Activated naive CD4-positive, alpha-beta T cell treated with anti-CD3 and anti-CD28 coated beads, Interleukin-2, amount 50 U/mL, for 24 hours (primary cell): ENCODE data around the gene CELF4.

ENCODE experiments used
- H3K27ac Mint-ChIP-seq: one replicate; pipeline ENCODE4 v1.8.0; 2021; ENCODE audit warnings: mild to moderate bottlenecking, mixed read lengths
- H3K27me3 Mint-ChIP-seq: one replicate; pipeline ENCODE4 v1.8.0; 2021; ENCODE audit warnings: mixed read lengths
- H3K36me3 Mint-ChIP-seq: one replicate; pipeline ENCODE4 v1.8.0; 2021; ENCODE audit warnings: mixed read lengths
- H3K4me1 Mint-ChIP-seq: one replicate; pipeline ENCODE4 v1.8.0; 2021; ENCODE audit warnings: mixed read lengths
- H3K4me3 Mint-ChIP-seq: one replicate; pipeline ENCODE4 v1.8.0; 2021; ENCODE audit warnings: mild to moderate bottlenecking, mixed read lengths
- H3K9me3 Mint-ChIP-seq: one replicate; pipeline ENCODE4 v1.8.0; 2021; ENCODE audit warnings: mixed read lengths

Gene CELF4

DNA sequence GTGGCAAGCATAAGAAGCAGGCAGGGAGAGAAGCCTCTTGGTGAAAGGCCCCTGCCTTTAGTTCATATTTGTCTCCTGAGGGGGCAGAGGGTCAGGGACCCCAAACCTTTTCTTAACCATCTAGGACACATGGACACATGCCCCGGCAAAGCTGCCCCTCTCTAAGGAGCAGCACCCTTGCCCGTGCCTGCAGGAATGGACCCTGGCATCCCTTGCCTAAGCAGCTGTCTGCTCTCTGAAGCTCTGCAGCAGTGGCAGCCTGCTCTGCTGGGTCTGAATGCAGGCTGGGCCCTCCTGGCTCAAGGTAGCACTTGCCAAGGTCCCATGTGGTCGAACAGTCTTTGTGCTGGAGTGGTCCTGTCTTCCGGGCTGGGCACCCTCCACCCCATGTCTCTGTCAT lies 174.4 kb downstream of the CELF4 start:
- H3K27ac Mint-ChIP-seq, result no peak overlapping the region
- H3K4me1 Mint-ChIP-seq, result peaks cover 7% of the 10 kb centered on the region
- H3K36me3 Mint-ChIP-seq, result no peaks in the 10 kb centered on the region
- H3K4me3 Mint-ChIP-seq, result no peak overlapping the region
- peaks cover 16% of the 10 kb centered on the region for H3K27me3 Mint-ChIP-seq
- H3K9me3 Mint-ChIP-seq, result no peaks in the 10 kb centered on the region

DNA sequence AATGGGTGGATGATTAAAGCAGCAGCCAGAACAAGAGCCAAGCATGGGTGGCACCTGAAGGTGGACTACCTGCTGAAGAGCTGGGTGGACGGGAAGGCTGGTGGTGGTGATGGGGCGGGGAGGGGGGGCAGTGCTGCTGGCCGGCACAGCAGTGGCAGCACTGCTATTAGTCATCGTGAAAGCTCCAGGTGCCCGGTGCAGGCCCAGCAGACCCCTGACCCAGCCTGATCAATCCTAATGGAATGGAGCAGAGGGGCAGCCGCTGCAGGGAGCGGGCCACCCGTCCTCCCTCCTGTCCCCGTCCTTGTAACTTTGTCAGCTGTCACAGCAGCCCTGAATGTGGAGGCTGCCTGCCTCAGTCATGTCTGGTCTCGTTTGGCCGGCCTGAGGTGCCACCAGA lies 174.9 kb downstream of the CELF4 start:
- no peak overlapping the region for H3K4me3 Mint-ChIP-seq
- peaks cover 14% of the 10 kb centered on the region for H3K27me3 Mint-ChIP-seq
- peaks cover 7% of the 10 kb centered on the region for H3K4me1 Mint-ChIP-seq
- no peaks in the 10 kb centered on the region for H3K36me3 Mint-ChIP-seq
- H3K9me3 Mint-ChIP-seq, result no peaks in the 10 kb centered on the region
- H3K27ac Mint-ChIP-seq, result no peak overlapping the region

DNA sequence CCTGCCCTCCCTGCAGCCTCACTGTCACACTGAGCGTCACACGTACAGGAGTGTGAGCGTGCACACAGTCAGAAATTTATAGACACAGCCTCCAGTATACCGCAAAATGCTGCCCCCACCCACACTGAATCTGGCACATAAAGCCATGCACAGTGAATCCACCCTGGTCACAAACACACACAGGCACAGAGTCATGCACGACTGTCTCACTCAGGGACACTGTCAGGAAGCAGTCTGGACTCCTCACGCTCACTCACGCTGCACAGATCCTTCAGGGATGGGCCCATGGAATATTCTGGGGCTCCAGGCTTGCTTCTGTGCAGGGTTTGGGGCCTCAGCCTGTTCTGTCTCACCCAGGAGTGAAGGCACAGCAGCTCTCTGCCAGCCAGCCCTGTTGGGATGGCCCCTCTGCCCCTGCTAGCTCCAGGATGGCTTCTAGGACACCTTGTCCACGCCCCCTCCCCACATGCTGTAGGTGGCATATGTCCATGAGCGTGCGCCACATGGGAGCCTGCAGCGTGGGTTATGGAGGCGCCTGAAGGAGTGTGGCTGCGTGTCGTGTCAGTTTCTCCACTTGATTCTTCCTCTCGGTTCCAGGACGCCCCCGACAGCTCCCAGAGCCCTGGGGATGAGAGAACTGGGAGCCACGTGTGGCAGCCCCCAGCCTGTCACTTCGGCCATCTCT lies 175.8 kb downstream of the CELF4 start:
- H3K4me1 Mint-ChIP-seq, result peaks cover 1% of the 10 kb centered on the region
- H3K36me3 Mint-ChIP-seq, result no peaks in the 10 kb centered on the region
- H3K9me3 Mint-ChIP-seq, result no peaks in the 10 kb centered on the region
- H3K27ac Mint-ChIP-seq, result no peak overlapping the region
- H3K4me3 Mint-ChIP-seq, result no peak overlapping the region
- H3K27me3 Mint-ChIP-seq, result peaks cover 10% of the 10 kb centered on the region

DNA sequence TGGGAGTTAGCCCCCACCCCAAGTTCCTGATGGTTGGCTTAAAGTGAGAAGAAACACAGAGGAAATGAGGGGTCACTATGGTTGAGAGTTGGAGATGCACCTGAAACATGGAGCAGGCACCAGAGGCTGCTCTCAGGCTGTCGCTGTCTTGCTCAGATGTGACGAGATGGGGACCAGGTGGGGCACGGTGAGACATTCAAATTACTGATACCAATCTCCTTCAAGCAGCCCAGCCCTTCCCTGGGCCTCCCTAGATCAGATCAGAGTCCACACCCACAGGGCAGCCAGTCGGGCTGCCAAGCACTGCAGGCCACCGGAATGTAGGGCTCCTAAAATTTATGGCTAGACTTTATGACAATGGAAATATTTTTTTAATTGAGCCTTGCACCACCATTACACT lies 176.6 kb downstream of the CELF4 start:
- Mint-ChIP-seq H3K27ac (no peak overlapping the region), H3K27me3 (peaks cover 10% of the 10 kb centered on the region), H3K36me3 (no peaks in the 10 kb centered on the region), H3K4me1 (no peaks in the 10 kb centered on the region), H3K4me3 (no peak overlapping the region), H3K9me3 (no peaks in the 10 kb centered on the region)

DNA sequence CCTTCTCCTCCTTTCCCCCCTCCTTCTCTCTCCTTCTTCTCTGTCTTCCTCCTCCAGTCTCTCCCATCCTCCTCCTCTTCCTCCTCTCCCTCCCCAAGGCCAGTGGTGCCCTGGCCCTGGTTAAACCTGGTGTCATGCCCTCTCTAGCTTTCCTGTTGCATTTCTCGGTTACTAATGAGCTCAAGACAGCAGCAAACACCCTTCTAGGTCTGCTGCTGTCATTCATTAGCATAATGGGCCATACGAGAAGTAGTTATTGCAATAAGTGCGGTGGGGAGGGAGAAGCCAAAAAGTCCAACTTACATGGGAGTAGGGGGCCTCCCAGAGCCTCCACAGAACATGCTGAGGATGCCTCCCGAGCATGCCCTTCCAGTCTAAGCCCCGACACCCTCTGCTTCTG lies 177.2 kb downstream of the CELF4 start:
- Mint-ChIP-seq H3K4me1 (no peaks in the 10 kb centered on the region), H3K9me3 (no peaks in the 10 kb centered on the region), H3K27me3 (peaks cover 7% of the 10 kb centered on the region), H3K27ac (no peak overlapping the region), H3K4me3 (no peak overlapping the region), H3K36me3 (no peaks in the 10 kb centered on the region)

DNA sequence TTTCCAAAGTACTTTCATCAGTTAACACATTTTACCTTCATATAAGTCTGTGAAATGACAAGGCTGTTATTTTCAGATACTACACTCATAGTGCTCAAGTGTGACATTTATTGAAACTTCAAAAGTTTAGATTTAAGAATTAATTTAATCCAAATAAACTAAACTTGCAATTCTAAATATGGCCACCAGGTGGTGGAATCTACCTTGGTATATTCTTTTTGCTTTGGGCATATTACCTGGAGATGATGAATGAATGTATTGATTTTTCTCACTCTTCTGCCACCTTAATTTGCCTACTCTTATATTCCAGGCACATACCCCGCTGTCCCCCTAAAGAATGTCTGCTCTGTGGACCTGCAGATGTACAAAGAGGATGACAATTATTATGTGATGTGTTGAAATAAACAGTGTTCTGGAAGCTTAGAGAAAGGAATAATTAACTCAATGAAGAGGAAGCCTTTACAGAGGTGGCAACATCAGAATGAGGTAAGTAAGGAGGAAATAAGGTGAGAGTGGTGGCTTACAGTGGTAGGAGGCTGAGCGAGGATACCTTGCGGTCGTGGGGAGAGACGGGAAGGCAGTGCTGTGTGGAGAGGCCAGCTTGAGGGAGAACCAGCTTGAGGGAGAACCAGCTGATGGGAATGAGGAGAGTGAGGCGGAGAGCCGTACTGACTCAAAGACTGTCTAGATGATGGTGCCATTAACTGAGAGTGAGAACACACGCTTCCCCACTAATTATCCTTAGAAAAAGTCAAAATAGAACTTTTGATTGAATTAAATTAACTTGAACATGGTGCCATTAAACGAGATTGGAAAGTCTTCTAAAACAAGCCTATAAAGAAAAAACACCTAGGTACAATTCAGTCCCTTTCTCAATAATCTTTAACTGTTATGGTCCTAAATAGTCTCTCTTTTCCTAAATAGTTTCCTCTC lies 179.5 kb downstream of the CELF4 start:
- no peaks in the 10 kb centered on the region for H3K36me3 Mint-ChIP-seq
- no peaks in the 10 kb centered on the region for H3K9me3 Mint-ChIP-seq
- no peak overlapping the region for H3K27ac Mint-ChIP-seq
- no peak overlapping the region for H3K4me3 Mint-ChIP-seq
- H3K27me3 Mint-ChIP-seq, result peaks cover 2% of the 10 kb centered on the region
- H3K4me1 Mint-ChIP-seq, result no peaks in the 10 kb centered on the region

DNA sequence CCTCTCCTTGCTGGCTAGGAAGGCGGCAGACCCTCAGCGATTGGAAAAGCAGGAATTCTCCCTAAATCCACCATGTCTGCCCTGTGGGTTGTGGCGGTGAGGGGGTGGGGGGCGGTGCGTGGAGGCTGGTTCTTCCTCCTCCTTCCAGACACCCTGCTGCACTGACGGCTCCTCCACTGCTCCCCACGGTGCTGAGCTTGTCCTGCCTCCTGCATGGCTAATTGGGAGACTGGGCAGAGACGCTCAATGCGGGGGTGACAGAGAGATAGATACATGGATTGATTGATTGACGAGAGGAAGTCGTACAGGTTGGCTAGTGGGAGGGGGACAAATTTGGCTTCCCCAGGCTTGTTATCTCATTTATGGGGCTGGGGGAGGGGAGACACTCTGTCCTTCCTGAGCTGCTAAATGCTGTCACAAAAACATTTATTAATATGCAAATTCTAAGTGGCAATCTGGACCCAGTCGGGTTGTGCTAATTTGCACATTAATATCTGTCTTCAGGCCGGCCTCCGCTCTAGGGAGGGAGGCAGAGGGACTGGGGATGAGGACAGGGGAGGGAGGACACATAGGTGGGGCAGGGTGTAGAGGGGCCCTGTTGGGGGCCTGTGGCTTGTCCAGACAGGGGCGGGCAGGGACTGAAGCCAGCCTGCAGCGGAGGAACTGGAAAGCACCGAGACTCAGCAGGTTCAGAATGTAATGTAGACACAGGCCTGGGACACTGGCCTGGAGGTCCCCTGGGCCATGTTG lies 181.6 kb downstream of the CELF4 start:
- Mint-ChIP-seq H3K27me3 (peaks cover 2% of the 10 kb centered on the region), H3K4me1 (no peaks in the 10 kb centered on the region), H3K4me3 (no peak overlapping the region), H3K36me3 (no peaks in the 10 kb centered on the region), H3K9me3 (no peaks in the 10 kb centered on the region), H3K27ac (no peak overlapping the region)

DNA sequence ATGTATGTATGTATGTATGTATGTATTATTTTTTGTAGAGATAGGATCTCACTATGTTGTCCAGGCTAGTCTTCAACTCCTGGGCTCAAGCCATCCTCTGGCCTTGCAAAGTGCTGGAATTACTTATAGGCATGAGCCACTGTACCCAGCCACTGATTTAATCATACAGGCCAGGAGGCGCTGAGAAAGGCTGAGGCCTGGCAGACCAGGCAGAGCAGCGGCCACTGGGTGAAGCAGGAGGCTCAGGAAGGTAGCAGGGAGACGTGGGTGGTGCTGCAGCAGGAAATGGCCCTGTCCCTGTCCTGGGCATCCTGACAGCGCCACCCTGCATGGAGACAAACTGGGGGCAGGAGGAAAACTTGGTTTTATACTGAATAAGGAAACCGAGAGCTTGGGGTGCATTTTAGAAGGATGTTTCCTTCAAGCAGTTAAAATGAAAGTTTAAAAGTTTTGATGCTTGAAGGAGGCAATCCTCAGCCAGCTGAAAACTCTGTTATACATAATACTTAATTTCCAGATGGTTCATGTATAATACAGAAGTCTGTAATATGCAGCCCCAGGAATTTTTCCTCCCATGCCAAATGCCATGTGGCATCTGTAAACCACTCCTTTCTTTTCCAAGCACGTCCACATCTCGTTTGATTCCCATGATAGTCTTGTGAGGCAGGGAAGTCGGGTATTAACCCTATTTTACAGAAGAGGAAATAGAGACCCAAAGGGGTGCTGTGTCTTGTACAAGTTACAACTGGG lies 182.4 kb downstream of the CELF4 start:
- H3K9me3 Mint-ChIP-seq, result no peaks in the 10 kb centered on the region
- peaks cover 2% of the 10 kb centered on the region for H3K27me3 Mint-ChIP-seq
- H3K36me3 Mint-ChIP-seq, result no peaks in the 10 kb centered on the region
- no peak overlapping the region for H3K27ac Mint-ChIP-seq
- no peak overlapping the region for H3K4me3 Mint-ChIP-seq
- no peaks in the 10 kb centered on the region for H3K4me1 Mint-ChIP-seq

DNA sequence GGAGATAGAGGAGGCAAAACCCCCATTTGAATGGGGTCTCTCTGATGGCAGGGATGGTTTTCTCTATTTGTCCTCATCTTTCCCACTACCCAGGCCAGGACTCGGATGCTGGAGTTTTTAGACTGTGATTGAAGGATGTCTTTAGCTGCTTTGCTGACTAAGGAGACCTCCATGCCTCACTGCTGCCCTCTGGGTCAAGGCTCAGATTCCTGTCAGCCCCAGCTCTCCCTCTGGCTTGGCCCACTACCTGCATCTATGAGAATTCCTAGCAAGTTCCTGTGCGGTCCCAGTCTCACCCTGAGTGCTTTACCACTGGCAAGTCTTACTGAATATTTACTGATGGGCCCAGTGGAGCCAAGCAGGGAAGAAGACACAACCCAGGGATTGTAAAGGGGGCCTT lies 184.0 kb downstream of the CELF4 start:
- Mint-ChIP-seq H3K4me1 (no peaks in the 10 kb centered on the region), H3K9me3 (no peaks in the 10 kb centered on the region), H3K4me3 (no peak overlapping the region), H3K36me3 (no peaks in the 10 kb centered on the region), H3K27me3 (peaks cover 2% of the 10 kb centered on the region), H3K27ac (no peak overlapping the region)

DNA sequence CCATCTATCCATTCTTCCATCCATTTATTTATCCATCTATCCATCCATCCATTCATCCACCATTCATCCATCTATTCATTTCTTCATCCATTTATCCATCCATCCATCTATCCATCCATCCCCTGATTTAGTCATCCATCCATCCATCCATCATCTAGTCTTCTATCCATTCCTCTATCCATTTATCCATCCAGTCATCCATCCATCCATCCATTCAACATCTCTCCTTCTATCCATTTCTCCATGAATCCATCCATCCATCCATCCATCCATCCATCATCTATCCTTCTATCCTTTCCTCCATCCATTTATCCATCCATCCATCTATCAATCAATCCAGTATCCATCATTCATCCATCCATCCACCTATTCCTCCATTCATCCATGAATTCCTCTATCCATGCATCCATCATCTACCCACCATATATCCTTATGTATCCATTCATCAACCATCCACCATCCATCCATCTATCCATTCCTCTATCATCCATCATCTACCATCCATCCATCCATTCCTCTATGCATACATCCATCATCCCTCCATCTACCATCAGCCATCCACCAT lies 185.0 kb downstream of the CELF4 start:
- Mint-ChIP-seq H3K9me3 (no peaks in the 10 kb centered on the region), H3K4me1 (no peaks in the 10 kb centered on the region), H3K4me3 (no peak overlapping the region), H3K36me3 (no peaks in the 10 kb centered on the region), H3K27me3 (peaks cover 2% of the 10 kb centered on the region), H3K27ac (no peak overlapping the region)

DNA sequence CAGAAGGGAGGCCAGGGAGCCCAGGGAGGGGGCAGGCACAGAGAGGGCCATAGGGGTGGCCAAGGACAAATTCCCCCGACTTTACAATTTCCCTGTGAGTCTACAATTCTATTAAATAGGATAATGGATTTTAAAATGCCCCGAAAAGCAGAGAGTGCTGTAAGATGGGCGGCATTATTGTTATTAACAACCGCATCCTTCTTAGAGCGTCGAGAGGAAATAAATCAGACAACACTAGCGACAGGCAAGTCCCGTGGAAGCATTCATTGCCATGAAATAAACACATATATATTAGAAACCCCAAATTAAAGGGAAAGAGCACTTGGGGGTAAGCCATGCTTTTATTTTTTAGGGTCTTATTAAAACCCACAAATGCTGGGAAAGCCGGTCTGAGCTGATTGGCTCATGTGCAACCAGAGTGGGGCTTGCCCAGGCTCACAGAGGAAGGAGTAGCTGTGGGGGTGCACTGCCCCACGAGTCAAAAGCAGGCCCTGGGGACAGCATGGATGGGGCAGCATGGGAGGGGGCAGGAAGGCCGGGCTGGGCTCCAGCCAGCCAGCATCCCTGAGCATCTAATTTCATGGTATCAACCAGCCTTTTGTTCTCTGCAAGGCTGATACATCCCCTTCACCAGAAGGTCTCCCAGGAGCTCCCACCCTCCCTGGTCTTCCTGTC lies 187.1 kb downstream of the CELF4 start:
- H3K4me3 Mint-ChIP-seq, result no peak overlapping the region
- no peaks in the 10 kb centered on the region for H3K4me1 Mint-ChIP-seq
- no peak overlapping the region for H3K27ac Mint-ChIP-seq
- H3K36me3 Mint-ChIP-seq, result no peaks in the 10 kb centered on the region
- H3K27me3 Mint-ChIP-seq, result no peaks in the 10 kb centered on the region
- H3K9me3 Mint-ChIP-seq, result no peaks in the 10 kb centered on the region

DNA sequence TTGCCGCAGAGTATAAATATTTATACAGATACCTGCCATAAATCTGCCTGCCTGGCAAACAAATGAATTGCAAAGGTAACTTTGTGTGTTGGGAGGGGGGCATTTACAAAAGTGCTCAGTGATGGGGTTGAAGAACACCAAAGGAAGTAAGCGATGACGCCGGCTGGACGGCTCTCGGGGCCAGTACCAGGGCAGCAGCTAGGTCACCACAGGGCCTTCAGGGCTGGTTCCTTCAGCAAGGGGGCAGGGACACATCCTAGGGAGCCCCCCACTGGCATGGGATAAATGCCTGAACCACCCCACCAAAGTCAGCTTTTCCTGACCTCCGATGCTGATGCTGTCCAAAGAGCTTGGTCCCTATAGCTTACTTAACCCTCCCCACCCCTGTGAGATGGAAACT lies 190.4 kb downstream of the CELF4 start:
- Mint-ChIP-seq H3K36me3 (no peaks in the 10 kb centered on the region), H3K9me3 (no peaks in the 10 kb centered on the region), H3K4me3 (no peak overlapping the region), H3K27ac (no peak overlapping the region), H3K4me1 (no peaks in the 10 kb centered on the region), H3K27me3 (no peaks in the 10 kb centered on the region)

DNA sequence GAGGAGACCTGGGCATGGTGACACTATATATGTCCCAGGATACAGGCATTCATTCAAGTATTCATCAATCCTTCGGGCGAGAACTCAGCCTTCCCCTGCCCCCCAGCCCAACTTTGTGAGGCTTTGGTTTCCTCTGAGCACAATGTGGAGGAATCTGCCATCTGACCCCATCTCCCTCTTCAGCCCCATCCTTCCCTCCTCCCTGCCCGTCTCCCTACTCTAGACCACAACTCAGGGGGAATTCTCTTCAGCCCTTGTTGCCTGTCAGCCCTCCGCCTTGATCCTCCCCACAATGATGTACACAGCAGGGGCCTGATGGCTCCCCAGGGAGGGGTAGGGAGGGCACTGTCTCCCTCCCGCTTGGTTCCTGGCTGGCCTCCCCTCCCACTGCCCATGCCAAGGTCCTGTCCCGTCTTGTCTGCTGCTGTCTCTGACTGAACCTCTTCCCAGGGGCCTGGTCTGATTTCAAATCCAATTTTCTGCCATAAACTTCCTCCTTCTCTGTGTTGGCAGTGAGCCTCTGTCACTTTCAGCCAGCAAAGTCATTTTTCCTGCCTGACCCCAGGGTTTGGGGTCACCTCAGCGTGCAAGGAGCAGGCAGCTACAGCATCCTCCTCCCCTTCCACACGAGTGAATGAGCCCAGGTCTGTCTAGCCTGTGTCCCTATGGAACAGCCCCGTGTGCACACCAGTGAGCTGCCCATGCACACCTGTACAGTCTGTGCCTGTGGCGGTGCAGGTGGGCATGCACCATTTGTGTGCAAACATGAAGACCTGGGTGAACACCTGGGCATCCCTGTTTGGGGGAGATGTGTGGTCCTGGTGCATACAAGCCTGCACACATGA lies 197.3 kb downstream of the CELF4 start:
- H3K36me3 Mint-ChIP-seq, result no peaks in the 10 kb centered on the region
- peaks cover 2% of the 10 kb centered on the region for H3K27me3 Mint-ChIP-seq
- H3K27ac Mint-ChIP-seq, result no peak overlapping the region
- H3K9me3 Mint-ChIP-seq, result no peaks in the 10 kb centered on the region
- no peak overlapping the region for H3K4me3 Mint-ChIP-seq
- no peaks in the 10 kb centered on the region for H3K4me1 Mint-ChIP-seq

DNA sequence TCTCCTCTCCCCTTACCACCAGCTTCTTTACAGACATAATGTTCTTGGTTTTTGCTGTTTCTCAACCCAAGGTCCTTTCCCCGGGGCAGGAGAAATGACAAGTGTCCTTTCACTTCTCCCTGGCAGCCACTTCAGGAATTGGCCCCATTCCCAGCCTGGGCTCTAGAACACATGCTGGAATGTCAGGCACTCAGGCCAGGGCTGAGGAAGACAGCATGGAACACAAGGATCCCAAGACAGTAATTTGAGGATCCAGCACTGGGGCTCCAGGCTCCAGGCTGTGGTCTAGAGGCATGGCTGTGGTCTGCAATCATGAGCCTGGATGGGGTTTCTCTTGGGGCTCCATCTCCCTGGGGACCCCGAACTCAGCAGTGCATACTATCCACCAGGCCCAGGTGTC lies 201.4 kb downstream of the CELF4 start:
- Mint-ChIP-seq H3K36me3 (no peaks in the 10 kb centered on the region), H3K4me3 (no peak overlapping the region), H3K27ac (no peak overlapping the region), H3K4me1 (no peaks in the 10 kb centered on the region), H3K9me3 (no peaks in the 10 kb centered on the region), H3K27me3 (peaks cover 8% of the 10 kb centered on the region)
